Astrocyte (in vitro differentiated cells and primary cell): ENCODE results near the gene SLC26A3.

Experiments used
- EZH2 ChIP-seq: IDR thresholded peaks from 2 replicates; pipeline ENCODE4 v1.6.1; 2012; ENCODE audit warnings: mild to moderate bottlenecking, low read length, inconsistent platforms; ENCODE audit not compliant: insufficient read depth
- TF ChIP-seq, protein P1 (sequence below): IDR thresholded peaks from 2 replicates; pipeline ENCODE4 v1.5.1; 2011; ENCODE audit warnings: low read depth, mild to moderate bottlenecking, inconsistent platforms, low read length, moderate library complexity; ENCODE audit not compliant: insufficient read depth

DNA sequence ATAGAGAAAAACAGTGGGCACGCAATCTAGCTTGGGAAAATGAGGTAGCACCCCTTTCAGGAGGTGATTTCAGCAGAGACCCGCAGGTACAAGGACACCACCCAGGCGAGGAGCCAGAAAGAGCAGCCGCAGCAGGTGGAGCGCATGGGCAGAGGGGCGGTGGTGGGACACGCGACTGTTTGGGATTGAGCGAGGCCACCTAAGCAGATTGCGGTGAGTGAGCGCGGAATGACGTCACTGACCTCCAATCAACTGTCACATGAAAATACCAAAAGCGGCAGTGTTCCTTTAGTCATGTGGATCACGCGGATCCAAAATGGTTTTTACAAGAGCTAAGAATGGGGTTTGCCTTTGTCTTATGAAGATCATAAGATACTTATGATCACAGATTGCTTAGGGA, 40.2 kb upstream of the SLC26A3 start:
- no peak for TF ChIP-seq EZH2
- TF ChIP-seq, protein P1, sequence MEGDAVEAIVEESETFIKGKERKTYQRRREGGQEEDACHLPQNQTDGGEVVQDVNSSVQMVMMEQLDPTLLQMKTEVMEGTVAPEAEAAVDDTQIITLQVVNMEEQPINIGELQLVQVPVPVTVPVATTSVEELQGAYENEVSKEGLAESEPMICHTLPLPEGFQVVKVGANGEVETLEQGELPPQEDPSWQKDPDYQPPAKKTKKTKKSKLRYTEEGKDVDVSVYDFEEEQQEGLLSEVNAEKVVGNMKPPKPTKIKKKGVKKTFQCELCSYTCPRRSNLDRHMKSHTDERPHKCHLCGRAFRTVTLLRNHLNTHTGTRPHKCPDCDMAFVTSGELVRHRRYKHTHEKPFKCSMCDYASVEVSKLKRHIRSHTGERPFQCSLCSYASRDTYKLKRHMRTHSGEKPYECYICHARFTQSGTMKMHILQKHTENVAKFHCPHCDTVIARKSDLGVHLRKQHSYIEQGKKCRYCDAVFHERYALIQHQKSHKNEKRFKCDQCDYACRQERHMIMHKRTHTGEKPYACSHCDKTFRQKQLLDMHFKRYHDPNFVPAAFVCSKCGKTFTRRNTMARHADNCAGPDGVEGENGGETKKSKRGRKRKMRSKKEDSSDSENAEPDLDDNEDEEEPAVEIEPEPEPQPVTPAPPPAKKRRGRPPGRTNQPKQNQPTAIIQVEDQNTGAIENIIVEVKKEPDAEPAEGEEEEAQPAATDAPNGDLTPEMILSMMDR, result no peak
